Measurements from ENCODE around the gene CORO6.

CORO6 gene

GRCh38 chr17:29565643-29566472 lies 56.9 kb downstream of the CORO6 start:
- DNase-seq, result no peak
- peak overlapping the region; percentile 48 for H3K4me3 ChIP-seq (ENCODE audit: low read depth, low read length)
- in situ Hi-C loops (cut with HindIII; ENCODE audit: low pct_ligation_motif_present, low sequenced_read_pairs), result no loop called here
- H3K27ac ChIP-seq, result no peak overlapping the region
- H3K36me3 ChIP-seq (replicated peaks), result no peaks in the 10 kb centered on the region
- H3K27me3 ChIP-seq (replicated peaks), result no peaks in the 10 kb centered on the region
- TF ChIP-seq CTCF (IDR thresholded peaks at IDR 0.05; ENCODE audit: low read depth, low read length, missing control alignments), result peak; percentile 41
